Measurements from ENCODE around the gene DEAF1. TPM values are rescaled to one million over a fixed set of nuclear protein-coding genes. Genes with fewer than 3 reads are reported as not detected.

Gene DEAF1
- total RNA-seq, 4 donors from 2014 or later = 14.8 to 42.4 (median 25.2) TPM

DNA sequence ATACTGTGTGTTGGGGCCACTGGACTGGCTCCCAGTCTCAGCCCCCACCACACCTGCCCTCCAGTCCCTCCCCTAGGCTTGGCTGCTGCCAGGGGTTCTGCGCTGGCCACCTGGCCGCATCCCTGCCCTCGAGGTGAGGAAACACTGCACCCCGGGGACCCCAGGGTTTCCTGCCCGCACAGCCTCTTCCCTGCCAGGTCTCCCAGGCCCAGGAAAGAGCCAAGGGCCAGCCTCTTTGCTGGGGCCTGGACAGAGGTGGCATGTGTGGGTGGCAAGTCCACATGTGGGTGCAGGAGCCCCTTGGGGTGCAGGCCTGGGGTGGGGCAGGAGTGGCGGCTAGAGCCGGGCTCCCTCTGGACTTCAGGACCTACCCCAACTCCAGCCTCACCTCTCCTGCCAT is 13.5 kb upstream of the DEAF1 start:
- ATAC-seq = no peak
- Histone ChIP-seq H3K4me1 (peaks cover 0 to 19% of the 10 kb centered on the region in 2 donors), H3K27me3 (peaks cover 33 to 41% (median 33%) of the 10 kb centered on the region in 3 donors)

DNA sequence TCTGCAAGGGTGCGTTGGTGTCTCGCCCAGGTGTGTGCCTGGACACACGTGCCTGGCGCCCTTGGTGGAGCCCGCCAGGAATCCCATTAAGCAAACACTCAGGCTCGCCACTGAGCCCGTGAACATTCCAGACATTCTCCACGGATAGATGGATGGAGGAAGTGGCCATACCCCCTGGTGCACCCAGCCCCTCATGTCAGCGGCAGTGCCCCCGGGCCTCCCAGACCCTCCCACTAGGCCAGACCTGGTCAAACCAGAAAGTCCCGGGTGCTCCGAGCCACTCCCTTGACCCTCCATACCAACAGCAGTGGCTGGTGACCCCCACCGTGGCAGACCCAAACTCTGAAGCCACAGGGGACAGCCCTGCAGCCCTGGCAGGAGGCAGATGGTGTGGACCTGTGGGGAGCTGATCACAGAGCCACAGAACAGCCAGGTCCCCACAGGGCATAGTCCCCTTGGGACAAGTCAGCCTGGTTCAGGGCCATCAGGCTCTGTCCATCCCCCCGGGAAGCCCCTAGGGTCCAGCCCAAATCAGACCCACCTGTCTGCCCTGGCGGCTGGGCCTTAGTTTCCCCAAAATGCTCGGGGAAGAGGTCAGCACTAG is 12.9 kb upstream of the DEAF1 start:
- Histone ChIP-seq H3K4me1 (peaks cover 0 to 19% of the 10 kb centered on the region in 2 donors), H3K27me3 (peaks cover 33 to 41% (median 33%) of the 10 kb centered on the region in 3 donors), H3K27ac (no peak overlapping the region), H3K36me3 (no peaks in the 10 kb centered on the region), H3K9me3 (no peaks in the 10 kb centered on the region), H3K4me3 (no peak overlapping the region)
- peak in 1 of 2 donors; percentile 11 for DNase-seq
- TF ChIP-seq, protein P1, sequence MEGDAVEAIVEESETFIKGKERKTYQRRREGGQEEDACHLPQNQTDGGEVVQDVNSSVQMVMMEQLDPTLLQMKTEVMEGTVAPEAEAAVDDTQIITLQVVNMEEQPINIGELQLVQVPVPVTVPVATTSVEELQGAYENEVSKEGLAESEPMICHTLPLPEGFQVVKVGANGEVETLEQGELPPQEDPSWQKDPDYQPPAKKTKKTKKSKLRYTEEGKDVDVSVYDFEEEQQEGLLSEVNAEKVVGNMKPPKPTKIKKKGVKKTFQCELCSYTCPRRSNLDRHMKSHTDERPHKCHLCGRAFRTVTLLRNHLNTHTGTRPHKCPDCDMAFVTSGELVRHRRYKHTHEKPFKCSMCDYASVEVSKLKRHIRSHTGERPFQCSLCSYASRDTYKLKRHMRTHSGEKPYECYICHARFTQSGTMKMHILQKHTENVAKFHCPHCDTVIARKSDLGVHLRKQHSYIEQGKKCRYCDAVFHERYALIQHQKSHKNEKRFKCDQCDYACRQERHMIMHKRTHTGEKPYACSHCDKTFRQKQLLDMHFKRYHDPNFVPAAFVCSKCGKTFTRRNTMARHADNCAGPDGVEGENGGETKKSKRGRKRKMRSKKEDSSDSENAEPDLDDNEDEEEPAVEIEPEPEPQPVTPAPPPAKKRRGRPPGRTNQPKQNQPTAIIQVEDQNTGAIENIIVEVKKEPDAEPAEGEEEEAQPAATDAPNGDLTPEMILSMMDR (IDR thresholded peaks at IDR 0.05 in 4 of 5, conservative IDR thresholded peaks at IDR 0.05 in 1 of 5) = no peak
- no peak for TF ChIP-seq POLR2A (IDR thresholded peaks at IDR 0.05)
- intact Hi-C loops (cut with DNase I; ENCODE audit: low total_unique reads) (no loop called here), in situ Hi-C loops (cut with MboI; ENCODE audit: low sequenced_read_pairs in 4 of 4) (loop anchor here in 3 of 4 donors (25.0 kb wide), 1 partner anchor 146 kb away; the partner anchor contains the start of genes LMNTD2 (in 3 of the 3) and RASSF7 (in 3 of the 3))
- ATAC-seq = no peak

More for the DNA sequence above, 13.5 kb upstream of the DEAF1 start:
- Histone ChIP-seq H3K9me3 (no peaks in the 10 kb centered on the region), H3K27ac (no peak overlapping the region), H3K4me3 (no peak overlapping the region), H3K36me3 (no peaks in the 10 kb centered on the region)
- in situ Hi-C loops (cut with MboI; ENCODE audit: low sequenced_read_pairs in 4 of 4) = loop anchor here in 3 of 4 donors (25.0 kb wide), 1 partner anchor 146 kb away; the partner anchor contains the start of genes LMNTD2 (in 3 of the 3) and RASSF7 (in 3 of the 3)
- peak in 1 of 2 donors; percentile 9 for DNase-seq
- TF ChIP-seq POLR2A (IDR thresholded peaks at IDR 0.05) = no peak
- intact Hi-C loops (cut with DNase I; ENCODE audit: low total_unique reads) = no loop called here

DNA sequence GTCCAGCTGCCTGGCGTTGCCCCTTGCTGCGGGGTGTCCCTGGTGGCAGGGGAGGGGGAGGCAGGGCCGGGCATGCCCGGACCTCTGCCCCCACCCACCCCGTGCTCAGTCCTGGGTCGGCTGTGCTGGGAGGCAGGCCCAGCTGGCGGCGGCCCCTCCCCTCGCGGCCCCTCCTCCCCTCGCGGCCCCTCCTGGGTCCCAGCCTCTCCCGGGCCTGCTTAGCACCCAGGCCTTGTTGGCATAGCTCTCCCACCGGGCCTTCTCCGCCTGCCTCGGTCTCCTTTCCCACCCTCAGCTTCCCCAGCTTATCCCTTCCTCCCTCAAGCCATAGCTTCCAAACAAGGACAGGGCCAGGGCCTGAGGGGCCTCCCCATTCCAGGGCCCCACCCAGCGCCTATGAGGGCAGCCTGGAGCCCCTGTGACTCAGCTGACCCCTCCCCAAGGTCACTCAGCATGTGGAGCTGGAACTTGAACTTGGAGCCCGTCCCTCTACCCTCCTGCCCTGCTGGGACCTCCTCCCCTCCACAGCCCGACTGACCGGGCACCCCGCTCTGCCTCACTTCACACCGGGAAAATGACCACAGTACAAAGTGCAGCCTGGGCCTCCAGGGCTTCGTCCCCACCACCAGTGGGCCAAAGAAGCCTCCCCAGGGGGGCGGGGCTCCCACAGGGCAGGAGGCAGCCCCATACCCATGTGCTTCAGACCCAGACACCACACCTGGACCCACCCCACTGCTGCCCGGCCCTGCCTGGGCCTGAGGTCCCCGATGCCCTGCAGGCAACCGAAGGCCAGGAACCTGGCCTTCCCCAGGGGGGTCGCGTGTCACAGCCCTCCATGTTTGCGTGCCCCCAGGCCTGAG is 12.2 kb upstream of the DEAF1 start:
- peaks cover 33 to 41% (median 33%) of the 10 kb centered on the region in 3 donors for H3K27me3 ChIP-seq
- H3K9me3 ChIP-seq = no peaks in the 10 kb centered on the region
- H3K4me1 ChIP-seq = peaks cover 0 to 19% of the 10 kb centered on the region in 2 donors
- peak overlapping the region in 3 of 4 donors; percentile 27 to 36 (median 30) for H3K4me3 ChIP-seq
- H3K27ac ChIP-seq = no peak overlapping the region
- TF ChIP-seq, protein P1 (IDR thresholded peaks at IDR 0.05 in 4 of 5, conservative IDR thresholded peaks at IDR 0.05 in 1 of 5) = no peak
- TF ChIP-seq POLR2A (IDR thresholded peaks at IDR 0.05) = no peak
- H3K36me3 ChIP-seq = peaks cover 0 to 2% of the 10 kb centered on the region in 2 donors
- in situ Hi-C loops (cut with MboI; ENCODE audit: low sequenced_read_pairs in 4 of 4) (loop anchor here in 3 of 4 donors (25.0 kb wide), 1 partner anchor 145 kb away; the partner anchor contains the start of genes LMNTD2 (in 3 of the 3) and RASSF7 (in 3 of the 3)), intact Hi-C loops (cut with DNase I; ENCODE audit: low total_unique reads) (no loop called here)
- ATAC-seq = no peak
- peak in 1 of 2 donors; percentile 12 for DNase-seq

DNA sequence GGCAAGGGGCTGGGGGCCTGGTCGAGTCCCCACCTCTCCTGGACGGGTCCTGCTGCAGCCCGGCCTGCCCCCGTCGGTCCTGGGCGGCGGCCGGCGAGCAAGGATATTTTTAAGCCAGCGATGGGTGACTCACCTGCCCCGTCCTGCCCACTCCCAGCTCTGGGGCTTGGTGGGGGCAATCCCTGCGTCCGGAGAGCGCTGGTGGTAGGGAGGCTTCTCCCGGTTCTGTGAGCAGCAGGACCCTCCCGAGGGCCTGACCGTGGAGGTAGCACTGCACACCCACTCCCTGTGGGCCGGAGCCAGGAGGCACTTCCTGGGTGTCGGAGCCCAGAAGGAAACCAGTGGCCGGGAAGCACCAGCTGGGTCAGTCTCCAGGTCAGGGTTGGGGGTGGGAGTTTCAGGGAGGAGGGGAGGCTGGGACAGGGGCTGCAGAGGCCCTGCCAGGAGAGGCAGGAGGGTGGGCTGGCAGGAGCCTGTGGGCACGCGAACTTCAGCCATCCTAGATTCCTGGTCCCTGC is 11.5 kb upstream of the DEAF1 start:
- peak overlapping the region; percentile 27 to 36 (median 30) for H3K4me3 ChIP-seq
- no peak overlapping the region for H3K27ac ChIP-seq
- ATAC-seq (peak; percentile 42 to 62), DNase-seq (peak in 1 of 2 donors; percentile 59)
- H3K9me3 ChIP-seq = no peaks in the 10 kb centered on the region
- no peak for TF ChIP-seq POLR2A (IDR thresholded peaks at IDR 0.05)
- TF ChIP-seq, protein P1 (IDR thresholded peaks at IDR 0.05 in 4 of 5, conservative IDR thresholded peaks at IDR 0.05 in 1 of 5) = no peak
- peaks cover 0 to 19% of the 10 kb centered on the region in 2 donors for H3K4me1 ChIP-seq
- in situ Hi-C loops (cut with MboI; ENCODE audit: low sequenced_read_pairs in 4 of 4) = loop anchor here in 3 of 4 donors (25.0 kb wide), 1 partner anchor 144 kb away; the partner anchor contains the start of genes LMNTD2 (in 3 of the 3) and RASSF7 (in 3 of the 3)
- peaks cover 0 to 8% of the 10 kb centered on the region in 2 donors for H3K36me3 ChIP-seq
- intact Hi-C loops (cut with DNase I; ENCODE audit: low total_unique reads) = no loop called here
- peaks cover 29 to 41% (median 33%) of the 10 kb centered on the region in 3 donors for H3K27me3 ChIP-seq

Data from gastrocnemius medialis (tissue), 4 donors.